GM12872 (cell line): ENCODE data around the gene SLC7A11.

Experiments
- CTCF ChIP-seq: IDR thresholded peaks from 3 replicates; pipeline ENCODE4 v1.5.1; 2011; ENCODE audit warnings: low read depth, mild to moderate bottlenecking, low read length, moderate library complexity; ENCODE audit not compliant: insufficient read depth

The SLC7A11 gene

GRCh38 chr4:138192113-138192512, 50.0 kb downstream of the SLC7A11 start:
- no peak for TF ChIP-seq CTCF

- TF ChIP-seq CTCF, result no peak
Measured at GRCh38 chr4:138190452-138190858, 51.7 kb downstream of the SLC7A11 start.

GRCh38 chr4:138189206-138189605, 52.9 kb downstream of the SLC7A11 start:
- no peak for TF ChIP-seq CTCF

GRCh38 chr4:138188406-138189084, 53.6 kb downstream of the SLC7A11 start:
- no peak for TF ChIP-seq CTCF

GRCh38 chr4:138185859-138186645, 56.1 kb downstream of the SLC7A11 start:
- no peak for TF ChIP-seq CTCF

GRCh38 chr4:138184886-138185285, 57.3 kb downstream of the SLC7A11 start:
- no peak for TF ChIP-seq CTCF

GRCh38 chr4:138182838-138183426, 59.2 kb downstream of the SLC7A11 start:
- peak; percentile 54 for TF ChIP-seq CTCF
